Mesenchymal stem cell (in vitro differentiated cells and primary cell): Measurements from ENCODE around the gene MIEF2.

Source experiments
- DNase-seq: peaks from one replicate; pipeline ENCODE4 v3.0.0-alpha.2; 2013
- H2AFZ ChIP-seq: one replicate; pipeline ENCODE4 v1.6.1; 2013; ENCODE audit warnings: low read depth, mild to moderate bottlenecking, control low read depth, inconsistent platforms, low read length, moderate library complexity
- H2AK5ac ChIP-seq: 2 replicates; pipeline ENCODE4 v1.6.1; 2013; ENCODE audit warnings: low read length, moderate library complexity, mild to moderate bottlenecking, inconsistent platforms; ENCODE audit not compliant: severe bottlenecking
- H2BK120ac ChIP-seq: one replicate; pipeline ENCODE4 v1.6.1; 2013; ENCODE audit warnings: low read depth, mild to moderate bottlenecking, inconsistent platforms, low read length, moderate library complexity
- H2BK12ac ChIP-seq, 2 experiments: one replicate each; pipeline ENCODE4 v1.6.1; 2013; ENCODE audit warnings: inconsistent platforms in 2 of 2, low read length in 2 of 2, mild to moderate bottlenecking in 2 of 2, moderate library complexity in 2 of 2, control low read depth in 1 of 2
- H2BK15ac ChIP-seq: one replicate; pipeline ENCODE4 v1.6.1; 2013; ENCODE audit warnings: mild to moderate bottlenecking, low read depth, inconsistent platforms; ENCODE audit not compliant: poor library complexity, severe bottlenecking
- H2BK5ac ChIP-seq: 2 replicates; pipeline ENCODE4 v1.6.1; 2013; ENCODE audit warnings: low read depth, mild to moderate bottlenecking, low read length, control low read depth, inconsistent platforms; ENCODE audit not compliant: poor library complexity, severe bottlenecking
- H3K14ac ChIP-seq, 2 experiments: one replicate each; pipeline ENCODE4 v1.6.1; 2013; ENCODE audit warnings: inconsistent platforms in 2 of 2, low read length in 2 of 2, control low read depth in 1 of 2, mild to moderate bottlenecking in 1 of 2, moderate library complexity in 1 of 2
- H3K18ac ChIP-seq, 2 experiments: one replicate each; pipeline ENCODE4 v1.6.1; 2013; ENCODE audit warnings: inconsistent platforms in 2 of 2, low read length in 2 of 2, control low read depth in 1 of 2, low read depth in 1 of 2, mild to moderate bottlenecking in 1 of 2
- H3K23ac ChIP-seq, 2 experiments: one replicate each; pipeline ENCODE4 v1.6.1; 2013; ENCODE audit warnings: inconsistent platforms in 2 of 2, low read length in 2 of 2, mild to moderate bottlenecking in 2 of 2, moderate library complexity in 2 of 2, control low read depth in 1 of 2
- H3K27ac ChIP-seq: 2 replicates; pipeline ENCODE4 v1.5.1; 2013; ENCODE audit warnings: mild to moderate bottlenecking, moderate library complexity, low read length, control low read depth, inconsistent platforms; ENCODE audit not compliant: poor library complexity, severe bottlenecking
- H3K27me3 ChIP-seq, 2 experiments: 2 replicates each; pipeline versions ENCODE4 v1.6.1 to v1.7.0; 2013; ENCODE audit warnings: low read length in 2 of 2, mild to moderate bottlenecking in 2 of 2, moderate library complexity in 2 of 2, control low read depth in 1 of 2, inconsistent platforms in 1 of 2; ENCODE audit not compliant: control insufficient read depth in 1 of 2, insufficient read depth in 1 of 2
- H3K36me3 ChIP-seq, 2 experiments: 2 replicates each; pipeline versions ENCODE4 v1.6.1 to v1.7.0; 2013; ENCODE audit warnings: low read length in 2 of 2, control low read depth in 1 of 2, inconsistent platforms in 1 of 2, low read depth in 1 of 2, mild to moderate bottlenecking in 1 of 2; ENCODE audit not compliant: insufficient read depth in 2 of 2, control insufficient read depth in 1 of 2
- H3K4ac ChIP-seq, 2 experiments: one replicate each; pipeline ENCODE4 v1.6.1; 2013; ENCODE audit warnings: inconsistent platforms in 2 of 2, low read length in 2 of 2, mild to moderate bottlenecking in 2 of 2, moderate library complexity in 2 of 2, control low read depth in 1 of 2, low read depth in 1 of 2
- H3K4me1 ChIP-seq: 2 replicates; pipeline ENCODE4 v1.6.1; 2013; ENCODE audit warnings: low read depth, low read length, control low read depth; ENCODE audit not compliant: control insufficient read depth, insufficient read depth
- H3K4me2 ChIP-seq: 2 replicates; pipeline ENCODE4 v1.6.1; 2013; ENCODE audit warnings: low read length, mild to moderate bottlenecking, inconsistent platforms; ENCODE audit not compliant: poor library complexity, severe bottlenecking
- H3K4me3 ChIP-seq, 2 experiments: 2 replicates each; pipeline versions ENCODE4 v1.5.1 to v1.7.0; 2013; ENCODE audit warnings: low read length in 2 of 2, mild to moderate bottlenecking in 2 of 2, control low read depth in 1 of 2, low read depth in 1 of 2; ENCODE audit not compliant: insufficient read depth in 1 of 2
- H3K79me1 ChIP-seq: replicated peaks from 2 replicates; pipeline ENCODE4 v1.6.1; 2013; ENCODE audit warnings: mild to moderate bottlenecking, control low read depth, low read length, inconsistent platforms; ENCODE audit not compliant: poor library complexity, severe bottlenecking
- H3K9ac ChIP-seq: 2 replicates; pipeline ENCODE4 v1.7.0; 2013; ENCODE audit warnings: mild to moderate bottlenecking, low read length, moderate library complexity
- H3K9me3 ChIP-seq: 2 replicates; pipeline ENCODE4 v1.7.0; 2013; ENCODE audit warnings: mild to moderate bottlenecking, low read length; ENCODE audit not compliant: control insufficient read depth
- H4K8ac ChIP-seq: one replicate; pipeline ENCODE4 v1.6.1; 2013; ENCODE audit warnings: inconsistent platforms, mild to moderate bottlenecking, low read length, moderate library complexity
- H4K91ac ChIP-seq: one replicate; pipeline ENCODE4 v1.6.1; 2013; ENCODE audit warnings: mild to moderate bottlenecking, low read length, inconsistent platforms
- WGBS: methylation state at CpG from one replicate; pipeline ENCODE4 v1.1.7; 2013; ENCODE audit warnings: mixed read lengths; 5-methylcytosine and 5-hydroxymethylcytosine counted together

MIEF2 gene

GRCh38 chr17:18257982-18258355 lies 2.5 kb upstream of the MIEF2 start:
- peak overlapping the region; percentile 89 to 91 for H3K4me3 ChIP-seq
- peak overlapping the region; percentile 85 for H4K8ac ChIP-seq
- WGBS: 1% methylated on average over 15 of the region's 16 CpGs
- no peaks in the 10 kb centered on the region for H3K9me3 ChIP-seq
- H2BK5ac ChIP-seq: peak overlapping the region; percentile 86
- no peaks in the 10 kb centered on the region for H3K27me3 ChIP-seq
- peak overlapping the region in 1 of 2 experiments; percentile 81 for H3K23ac ChIP-seq
- no peak overlapping the region for H2BK12ac ChIP-seq
- peak overlapping the region; percentile 84 to 88 for H3K18ac ChIP-seq
- H3K4me2 ChIP-seq: peak overlapping the region; percentile 90
- peak overlapping the region; percentile 58 for H2AFZ ChIP-seq
- peak overlapping the region in 1 of 2 experiments; percentile 92 for H3K14ac ChIP-seq
- peak; percentile 86 for DNase-seq
- peaks cover 48% of the 10 kb centered on the region for H3K4me1 ChIP-seq
- H3K9ac ChIP-seq: peak overlapping the region; percentile 95
- H2AK5ac ChIP-seq: no peak overlapping the region
- H3K36me3 ChIP-seq: peaks cover 43 to 46% of the 10 kb centered on the region in 2 experiments
- no peak overlapping the region for H4K91ac ChIP-seq
- no peak overlapping the region for H2BK15ac ChIP-seq
- H2BK120ac ChIP-seq: peak overlapping the region; percentile 39
- H3K4ac ChIP-seq: peak overlapping the region; percentile 81 to 91
- peak overlapping the region; percentile 94 for H3K27ac ChIP-seq
- peaks cover 36% of the 10 kb centered on the region for H3K79me1 ChIP-seq

GRCh38 chr17:18258356-18259038 lies 2.0 kb upstream of the MIEF2 start, which contains the start of gene FLII:
Gene FLII (minus strand): TSS chr17:18258738. CDS start chr17:18258690, 48 bp downstream.
- Histone ChIP-seq H3K27ac (peak within 1 kb of the TSS; percentile 94), H2BK12ac (peak within 1 kb of the TSS in 1 of 2 experiments; percentile 82), H3K18ac (peak within 1 kb of the TSS; percentile 84 to 95), H3K4ac (peak within 1 kb of the TSS; percentile 81 to 91), H2AFZ (peak within 1 kb of the TSS; percentile 58), H2BK120ac (peak within 1 kb of the TSS; percentile 67), H2BK5ac (peak within 1 kb of the TSS; percentile 86), H3K9me3 (no peaks in the 10 kb centered on the region), H4K91ac (peak within 1 kb of the TSS; percentile 89), H3K4me3 (peak within 1 kb of the TSS; percentile 89 to 91), H3K23ac (peak within 1 kb of the TSS in 1 of 2 experiments; percentile 94), H3K14ac (peak within 1 kb of the TSS in 1 of 2 experiments; percentile 93), H3K36me3 (peaks cover 43 to 46% of the 10 kb centered on the region in 2 experiments), H4K8ac (peak within 1 kb of the TSS; percentile 85), H3K4me2 (peak within 1 kb of the TSS; percentile 90), H2BK15ac (peak within 1 kb of the TSS; percentile 60), H3K4me1 (peaks cover 48% of the 10 kb centered on the region), H2AK5ac (no peak within 1 kb of the TSS), H3K79me1 (peaks cover 32% of the 10 kb centered on the region), H3K27me3 (no peaks in the 10 kb centered on the region), H3K9ac (peak within 1 kb of the TSS; percentile 95)
- DNase-seq: peak; percentile 34
- 2% methylated on average over 67 of the region's 71 CpGs for WGBS

- Histone ChIP-seq H3K14ac (no peak overlapping the region), H4K91ac (peak overlapping the region; percentile 9), H2AFZ (no peak overlapping the region), H3K18ac (peak overlapping the region in 1 of 2 experiments; percentile 13), H3K27me3 (no peaks in the 10 kb centered on the region), H3K9ac (peak overlapping the region; percentile 97), H4K8ac (peak overlapping the region; percentile 5), H3K36me3 (peaks cover 43 to 46% of the 10 kb centered on the region in 2 experiments), H2BK15ac (no peak overlapping the region), H3K79me1 (peaks cover 26% of the 10 kb centered on the region), H3K27ac (peak overlapping the region; percentile 44), H2BK120ac (no peak overlapping the region), H2AK5ac (peak overlapping the region; percentile 70), H2BK12ac (peak overlapping the region in 1 of 2 experiments; percentile 27), H3K23ac (no peak overlapping the region), H2BK5ac (peak overlapping the region; percentile 4), H3K9me3 (no peaks in the 10 kb centered on the region), H3K4ac (peak overlapping the region in 1 of 2 experiments; percentile 12), H3K4me1 (peaks cover 48% of the 10 kb centered on the region), H3K4me3 (peak overlapping the region in 1 of 2 experiments; percentile 87), H3K4me2 (peak overlapping the region; percentile 50)
- DNase-seq: no peak
- WGBS: 58% methylated on average over 22 of the region's 22 CpGs
Observed at GRCh38 chr17:18259621-18260331, 686 bp upstream of the MIEF2 start.

GRCh38 chr17:18261146-18261515 lies 669 bp downstream of the MIEF2 start:
- Histone ChIP-seq H3K4ac (peak overlapping the region; percentile 48 to 69), H3K4me3 (peak overlapping the region; percentile 87 to 95), H3K27me3 (no peaks in the 10 kb centered on the region), H3K9ac (peak overlapping the region; percentile 97), H2AFZ (no peak overlapping the region), H2AK5ac (no peak overlapping the region), H3K4me1 (peaks cover 43% of the 10 kb centered on the region), H3K18ac (peak overlapping the region; percentile 57 to 98), H4K91ac (no peak overlapping the region), H2BK12ac (no peak overlapping the region), H3K14ac (peak overlapping the region; percentile 1 to 76), H3K79me1 (peaks cover 23% of the 10 kb centered on the region), H3K9me3 (no peaks in the 10 kb centered on the region), H2BK15ac (no peak overlapping the region), H3K23ac (peak overlapping the region in 1 of 2 experiments; percentile 60), H2BK120ac (no peak overlapping the region), H3K27ac (peak overlapping the region; percentile 77), H2BK5ac (peak overlapping the region; percentile 77), H4K8ac (no peak overlapping the region), H3K4me2 (peak overlapping the region; percentile 83), H3K36me3 (peaks cover 41 to 43% of the 10 kb centered on the region in 2 experiments)
- 6% methylated on average over 16 of the region's 16 CpGs for WGBS
- peak; percentile 57 for DNase-seq
